GM12891 (cell line): ENCODE data around the gene TRIM10.

Experiments used
- PAX5 ChIP-seq: IDR thresholded peaks from 2 replicates; pipeline ENCODE4 v1.6.1; 2011; ENCODE audit warnings: low read length, moderate library complexity, mild to moderate bottlenecking; ENCODE audit not compliant: insufficient read depth, severe bottlenecking
- POLR2A ChIP-seq: IDR thresholded peaks from 2 replicates; pipeline ENCODE4 v1.6.1; 2011; ENCODE audit warnings: low read depth, low read length, control low read depth
- POLR2AphosphoS5 ChIP-seq: IDR thresholded peaks from 2 replicates; pipeline ENCODE4 v1.6.1; 2011; ENCODE audit warnings: low read depth, low read length, control low read depth
- SPI1 ChIP-seq: IDR thresholded peaks from 2 replicates; pipeline ENCODE4 v1.6.1; 2011; ENCODE audit warnings: low read depth, low read length, control low read depth
- TAF1 ChIP-seq: IDR thresholded peaks from 2 replicates; pipeline ENCODE4 v1.6.1; 2011; ENCODE audit warnings: low read depth, low read length, control low read depth

GRCh38 chr6:30158475-30159040 lies 2.5 kb downstream of the TRIM10 start:
- TF ChIP-seq POLR2A (no peak), POLR2AphosphoS5 (no peak), TAF1 (no peak), PAX5 (no peak), SPI1 (no peak)
